GM19193 (cell line): ENCODE data around the gene GZMM.
A peak's percentile ranks its signal among the peaks of the same experiment; 100 is the strongest.

Source experiments
- POLR2A ChIP-seq: IDR thresholded peaks from 4 replicates; pipeline ENCODE4 v1.6.1; 2011; ENCODE audit not compliant: insufficient read depth, insufficient read length; ENCODE audit errors: extremely low read depth

The GZMM gene

GRCh38 chr19:560121-560520, 16.3 kb downstream of the GZMM start:
- no peak for TF ChIP-seq POLR2A

GRCh38 chr19:566403-566802, 22.6 kb downstream of the GZMM start:
- TF ChIP-seq POLR2A: no peak

DNA sequence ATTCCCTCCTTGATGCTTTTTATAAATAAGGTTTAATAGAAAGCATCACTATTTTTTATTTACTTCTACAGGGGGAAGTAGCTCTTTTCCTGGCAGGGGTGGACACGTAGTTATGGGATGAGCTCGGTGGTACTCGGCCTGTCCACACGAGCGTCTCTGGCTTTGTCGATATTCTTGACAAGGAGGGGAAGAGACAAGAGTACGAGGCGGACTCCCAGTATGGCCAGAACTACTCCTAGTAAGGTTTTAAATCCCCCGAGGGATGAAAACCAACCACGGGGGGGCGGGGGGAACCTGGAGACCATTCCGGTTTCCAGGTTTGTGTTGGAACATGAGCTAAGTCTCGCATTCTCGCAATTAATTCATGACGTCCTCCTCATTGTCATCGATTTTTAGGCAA, 23.0 kb downstream of the GZMM start:
- TF ChIP-seq POLR2A: no peak

DNA sequence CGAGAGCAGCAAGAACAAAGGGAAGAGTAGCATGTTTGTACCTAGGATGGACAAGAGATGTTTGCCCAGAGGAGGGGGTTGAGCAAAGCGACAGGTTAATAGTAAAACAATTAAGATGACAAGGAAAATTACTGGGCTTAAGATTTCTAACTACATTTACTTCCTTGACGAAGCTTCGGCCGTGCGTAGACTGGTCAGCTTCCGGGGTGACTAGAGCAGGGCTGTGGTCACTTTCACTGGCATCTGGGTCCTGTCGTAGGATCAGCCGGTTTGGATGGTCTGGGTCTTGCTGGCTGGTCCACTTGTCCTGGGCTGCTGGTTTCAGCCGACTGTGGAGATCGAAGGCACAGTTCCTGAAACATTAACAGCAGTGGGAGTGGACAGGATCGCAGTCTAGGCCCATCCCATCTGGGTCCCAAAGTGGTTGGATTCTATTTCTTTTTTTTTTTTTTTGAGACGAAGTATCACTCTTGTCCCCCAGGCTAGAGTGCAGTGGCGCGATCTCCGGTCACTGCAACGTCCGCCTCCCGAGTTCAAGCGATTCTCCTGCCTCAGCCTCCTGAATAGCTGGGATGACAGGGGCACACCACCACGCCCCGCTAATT, 23.5 kb downstream of the GZMM start:
- no peak for TF ChIP-seq POLR2A

GRCh38 chr19:570251-570686, 26.4 kb downstream of the GZMM start:
- TF ChIP-seq POLR2A: no peak

GRCh38 chr19:570937-571565, 27.2 kb downstream of the GZMM start:
- TF ChIP-seq POLR2A: peak; percentile 28

DNA sequence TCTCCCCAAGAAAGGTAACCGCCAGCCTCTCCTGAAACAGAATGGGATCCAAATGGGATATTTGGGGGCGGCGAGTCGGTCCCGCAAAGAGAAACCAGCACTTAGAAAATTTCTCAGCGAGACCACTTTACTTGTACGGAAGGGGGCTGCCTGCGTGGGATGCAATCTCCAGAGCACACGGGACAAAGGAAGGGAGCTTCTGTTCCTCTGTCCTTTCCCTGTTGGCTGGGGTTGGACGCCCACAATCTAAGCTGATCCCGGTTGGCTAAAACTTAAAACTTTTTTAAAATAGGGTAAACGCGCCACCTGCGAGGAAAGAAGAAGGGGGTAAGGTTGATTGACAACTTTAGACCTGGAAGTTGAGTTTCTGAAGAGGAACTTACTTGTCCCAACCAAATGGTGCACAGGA, 27.7 kb downstream of the GZMM start:
- TF ChIP-seq POLR2A: no peak

GRCh38 chr19:572140-572742, 28.4 kb downstream of the GZMM start, which contains the start of gene BSG:
BSG (plus strand) TSS chr19:572596; CDS start chr19:572635, 39 bp downstream.
- TF ChIP-seq POLR2A: peak; percentile 99

GRCh38 chr19:572743-573518, 29.1 kb downstream of the GZMM start:
- no peak for TF ChIP-seq POLR2A

- no peak for TF ChIP-seq POLR2A
Measured at GRCh38 chr19:573519-573825, 29.6 kb downstream of the GZMM start.

DNA sequence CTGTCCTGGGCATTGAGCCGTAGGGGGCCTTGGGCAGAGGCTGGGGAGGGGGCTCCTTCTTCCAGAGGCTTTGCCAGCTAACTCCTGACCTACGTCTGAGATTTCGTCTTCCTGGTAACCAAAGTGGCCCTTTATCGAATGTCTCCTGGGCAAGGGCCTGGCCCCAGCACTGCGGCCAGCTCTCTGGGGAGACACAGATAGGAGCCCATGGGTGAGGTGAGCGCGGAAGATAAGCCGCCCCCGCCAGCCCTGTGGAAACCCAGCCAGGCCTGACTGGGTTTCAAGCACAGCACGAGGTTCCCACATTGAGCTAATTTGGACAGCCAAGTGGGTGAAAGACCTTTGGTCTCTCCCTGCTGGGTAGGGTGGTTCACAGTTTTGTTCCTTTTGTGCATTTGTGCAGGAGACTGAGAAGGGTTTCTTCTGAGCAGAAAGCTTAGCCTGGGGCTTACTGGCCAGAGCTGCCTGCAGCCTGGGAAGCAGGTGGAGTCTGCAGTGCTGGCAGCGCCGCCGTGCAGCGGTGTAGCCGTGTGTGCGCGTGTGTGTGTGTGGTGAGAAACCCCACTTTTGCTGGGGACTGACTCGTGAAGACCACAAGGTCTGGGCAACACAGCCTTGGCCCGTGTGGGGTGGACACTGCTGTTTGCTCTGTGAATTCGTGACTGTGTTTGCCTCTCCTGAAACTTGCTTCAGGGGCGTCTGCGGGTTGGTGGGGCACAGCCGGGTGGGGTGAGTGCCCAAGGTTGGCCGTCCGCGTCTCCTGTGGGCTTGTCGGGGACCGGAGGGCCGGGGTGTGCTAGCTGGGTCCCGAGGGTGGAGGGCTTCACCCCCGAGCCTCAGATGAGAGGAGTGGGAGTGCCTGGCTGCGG, 31.0 kb downstream of the GZMM start:
- TF ChIP-seq POLR2A: no peak

DNA sequence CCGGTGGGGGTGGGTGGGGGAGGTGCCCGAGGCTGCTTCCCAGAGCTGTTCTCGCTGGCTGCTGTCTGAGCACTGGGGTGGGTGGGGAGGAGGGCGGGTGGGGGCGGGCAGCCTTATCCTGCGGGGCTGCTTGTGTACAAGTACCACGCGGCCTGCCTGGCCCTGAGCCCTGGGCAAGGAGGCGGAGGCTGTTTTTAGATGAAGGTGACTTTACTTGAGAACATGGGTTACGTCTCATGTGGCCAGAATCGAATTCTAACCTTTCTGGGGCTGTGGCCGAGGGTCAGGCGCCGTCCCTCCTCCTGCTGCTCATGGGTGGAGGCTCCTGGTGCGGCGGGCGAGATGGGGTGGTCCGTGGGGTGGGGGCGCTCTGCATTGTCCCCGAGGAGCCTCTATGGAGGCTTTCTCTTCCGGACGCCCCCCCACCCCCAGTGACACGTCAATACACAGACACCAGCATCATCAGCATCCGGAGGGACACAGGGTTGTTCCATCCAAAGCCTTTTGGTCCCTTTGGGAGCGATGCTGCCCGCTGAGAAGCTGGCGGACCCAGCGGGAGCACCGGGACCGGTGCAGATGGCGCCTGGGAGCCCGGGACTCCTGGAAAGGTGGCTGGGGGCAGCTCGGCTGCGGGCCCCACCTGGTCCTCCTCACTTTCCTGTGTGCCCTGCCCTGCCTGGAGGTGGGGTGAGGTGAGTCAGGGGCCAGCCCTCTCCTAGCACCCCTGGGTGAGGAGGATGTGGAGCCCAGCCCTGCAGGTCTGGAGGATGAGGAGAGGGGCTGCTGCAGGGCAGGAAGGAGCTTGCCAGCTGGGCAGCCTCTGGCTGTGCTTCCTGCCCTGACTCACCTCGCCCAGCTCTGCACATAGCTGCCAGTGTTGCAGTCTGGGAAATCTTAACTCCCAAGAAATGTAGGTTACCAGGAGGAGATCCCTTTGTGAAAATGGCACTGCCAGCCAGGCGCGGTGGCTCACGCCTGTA, 32.0 kb downstream of the GZMM start:
- TF ChIP-seq POLR2A: no peak

DNA sequence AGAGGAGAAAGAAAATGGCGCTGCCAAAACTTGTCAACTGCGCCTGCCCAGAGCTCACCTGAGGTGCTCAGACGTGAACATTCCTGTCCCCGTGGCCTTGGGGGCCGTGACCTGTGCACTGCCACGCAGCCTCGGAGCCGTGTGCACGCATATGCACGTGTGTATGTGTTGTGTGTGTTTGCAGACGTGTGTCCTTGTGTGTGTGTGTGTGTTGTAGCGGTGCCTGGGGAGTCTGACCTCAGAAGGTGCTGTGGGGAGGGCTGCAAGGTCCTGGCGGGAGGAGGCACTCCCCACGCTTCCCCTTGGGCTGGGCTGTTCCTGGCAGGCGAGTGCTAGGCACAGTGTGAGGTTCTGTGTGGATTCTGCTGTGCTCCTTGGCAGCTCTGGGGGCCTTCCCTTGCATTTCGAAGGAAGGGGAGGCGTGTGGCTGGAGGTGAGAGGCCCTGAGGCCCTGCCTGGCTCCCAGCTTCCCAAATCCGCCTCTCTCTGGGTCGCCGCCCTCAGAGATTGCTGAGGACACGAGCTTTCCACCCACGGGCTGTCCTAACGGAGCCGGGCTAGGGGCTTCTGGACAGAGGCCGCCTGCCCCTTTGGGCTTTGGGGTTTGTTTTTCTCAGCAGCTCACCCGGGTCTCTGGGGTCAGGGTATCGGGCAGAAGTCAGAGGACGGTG, 33.0 kb downstream of the GZMM start:
- no peak for TF ChIP-seq POLR2A
